ENCODE measurements around the gene HERC2.

DNA sequence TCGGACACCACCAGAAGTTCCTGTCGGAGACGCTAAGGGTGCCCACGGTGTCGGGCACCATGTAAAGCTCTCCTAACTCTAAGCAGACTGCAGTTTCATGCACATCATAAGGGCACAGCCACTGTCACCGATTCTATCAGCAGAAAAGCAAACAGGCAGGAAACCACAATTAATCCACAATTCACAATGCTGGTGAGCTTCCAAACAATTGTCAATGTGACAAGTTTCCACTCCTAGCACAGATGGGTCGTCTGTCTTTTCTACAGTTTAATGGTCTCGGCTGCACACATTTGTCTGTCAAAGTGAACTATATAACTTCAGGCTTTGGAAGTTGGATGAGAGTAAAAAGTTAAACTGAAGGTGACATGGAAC is 214.1 kb downstream of the HERC2 start:
- TF ChIP-seq, protein P1, sequence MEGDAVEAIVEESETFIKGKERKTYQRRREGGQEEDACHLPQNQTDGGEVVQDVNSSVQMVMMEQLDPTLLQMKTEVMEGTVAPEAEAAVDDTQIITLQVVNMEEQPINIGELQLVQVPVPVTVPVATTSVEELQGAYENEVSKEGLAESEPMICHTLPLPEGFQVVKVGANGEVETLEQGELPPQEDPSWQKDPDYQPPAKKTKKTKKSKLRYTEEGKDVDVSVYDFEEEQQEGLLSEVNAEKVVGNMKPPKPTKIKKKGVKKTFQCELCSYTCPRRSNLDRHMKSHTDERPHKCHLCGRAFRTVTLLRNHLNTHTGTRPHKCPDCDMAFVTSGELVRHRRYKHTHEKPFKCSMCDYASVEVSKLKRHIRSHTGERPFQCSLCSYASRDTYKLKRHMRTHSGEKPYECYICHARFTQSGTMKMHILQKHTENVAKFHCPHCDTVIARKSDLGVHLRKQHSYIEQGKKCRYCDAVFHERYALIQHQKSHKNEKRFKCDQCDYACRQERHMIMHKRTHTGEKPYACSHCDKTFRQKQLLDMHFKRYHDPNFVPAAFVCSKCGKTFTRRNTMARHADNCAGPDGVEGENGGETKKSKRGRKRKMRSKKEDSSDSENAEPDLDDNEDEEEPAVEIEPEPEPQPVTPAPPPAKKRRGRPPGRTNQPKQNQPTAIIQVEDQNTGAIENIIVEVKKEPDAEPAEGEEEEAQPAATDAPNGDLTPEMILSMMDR (conservative IDR thresholded peaks at IDR 0.05 in 1 of 2, IDR thresholded peaks at IDR 0.05 in 1 of 2; ENCODE audit: extremely low read depth in 1 of 2, insufficient read depth in 1 of 2, low read depth in 1 of 2, low read length in 2 of 2): no peak
- peak; percentile 29 for TF ChIP-seq EZH2 (IDR thresholded peaks at IDR 0.05; ENCODE audit: borderline replicate concordance, low read length)

Measured in mammary epithelial cell (primary cell).